OCI-LY7 (cell line): Measurements from ENCODE around the gene HNRNPH1. TPM values are rescaled to one million over a fixed set of nuclear protein-coding genes. Genes with fewer than 3 reads are reported as not detected.
"Not testable (repeated sequence)": the region's sequence is repeated elsewhere in the genome, so short reads cannot be mapped to it uniquely, and the experiment has no call there.

Experiments used
- Bru-seq: library from RNA; stranded (reverse); fragments of 400-500 nt; gene quantifications from one replicate; lab custom pipeline; 2021; lab: Mats Ljungman, UMichigan
- BruChase-seq, 2 experiments: library from RNA; stranded (reverse); fragments of 400-500 nt; gene quantifications; one replicate each; lab custom pipeline; 2021; lab: Mats Ljungman, UMichigan
- BruUV-seq: library from RNA; stranded (reverse); fragments of 400-500 nt; replicated peaks from 2 replicates; lab custom pipeline; 2021; lab: Mats Ljungman, UMichigan
- CTCF ChIA-PET: fragments of 300-600 bp; sonication (Branson Sonifier 250); formaldehyde crosslinking; loops from one replicate; lab custom pipeline; 2022; ENCODE audit warnings: antibody characterized with exemption; ENCODE audit not compliant: unreplicated experiment; lab: Charles Lee
- POLR2A ChIA-PET: fragments of 300-600 bp; sonication (Branson Sonifier 250); formaldehyde crosslinking; loops from one replicate; lab custom pipeline; 2022; ENCODE audit warnings: antibody characterized with exemption; lab: Charles Lee
- DNase-seq: peaks from one replicate; pipeline ENCODE4 v3.0.0-alpha.2; 2015; ENCODE audit warnings: low spot score
- H2AFZ ChIP-seq: fragments of 200-600 bp; sonication (generic), shearing (Covaris generic); 2 replicates; pipeline ENCODE4 v1.6.1; 2014; ENCODE audit warnings: mild to moderate bottlenecking, antibody characterized with exemption, low read length, moderate library complexity
- H3K27ac ChIP-seq: fragments of 200-600 bp; sonication (generic); 2 replicates; pipeline ENCODE4 v1.5.1; 2014; ENCODE audit warnings: mixed run types, low read depth, mild to moderate bottlenecking, moderate library complexity, low read length, inconsistent platforms; ENCODE audit not compliant: poor library complexity, severe bottlenecking
- H3K36me3 ChIP-seq: fragments of 200-600 bp; sonication (generic); 2 replicates; pipeline ENCODE4 v1.6.1; 2014; ENCODE audit warnings: mild to moderate bottlenecking, antibody characterized with exemption, low read length, moderate library complexity, mixed read lengths; ENCODE audit not compliant: insufficient read depth
- H3K4me1 ChIP-seq: fragments of 200-600 bp; sonication (generic); 2 replicates; pipeline ENCODE4 v1.5.1; 2014; ENCODE audit warnings: mild to moderate bottlenecking, low read length; ENCODE audit not compliant: insufficient read depth, poor library complexity, severe bottlenecking
- H3K4me2 ChIP-seq: fragments of 200-600 bp; sonication (generic); 2 replicates; pipeline ENCODE4 v1.6.1; 2014; ENCODE audit warnings: mild to moderate bottlenecking, low read length
- H3K4me3 ChIP-seq: fragments of 200-600 bp; sonication (generic); 2 replicates; pipeline ENCODE4 v1.5.1; 2014; ENCODE audit warnings: mild to moderate bottlenecking, low read depth, low read length; ENCODE audit not compliant: poor library complexity, severe bottlenecking
- H3K79me2 ChIP-seq: fragments of 200-600 bp; sonication (generic); 2 replicates; pipeline ENCODE4 v1.6.1; 2016; ENCODE audit warnings: low read depth, mild to moderate bottlenecking, low read length, moderate library complexity, mixed read lengths; ENCODE audit not compliant: insufficient read depth
- H3K9me2 ChIP-seq: fragments of 200-600 bp; sonication (generic); 2 replicates; pipeline ENCODE4 v1.6.1; 2016; ENCODE audit warnings: mild to moderate bottlenecking, low read length, mixed read lengths; ENCODE audit not compliant: insufficient read depth
- H3K9me3 ChIP-seq: fragments of 200-600 bp; sonication (generic); 2 replicates; pipeline ENCODE4 v1.6.1; 2014; ENCODE audit warnings: mild to moderate bottlenecking, mixed run types, low read length, mixed read lengths
- H4K20me1 ChIP-seq: fragments of 200-600 bp; sonication (generic); 2 replicates; pipeline ENCODE4 v1.6.1; 2014; ENCODE audit warnings: mild to moderate bottlenecking, antibody characterized with exemption, low read length, moderate library complexity, mixed read lengths; ENCODE audit not compliant: insufficient read depth
- CTCF ChIP-seq: fragments of 200-600 bp; sonication (generic); conservative IDR thresholded peaks from 2 replicates; pipeline ENCODE4 v1.5.1; 2014; ENCODE audit warnings: mild to moderate bottlenecking, antibody characterized with exemption, low read length, moderate library complexity, mixed read lengths
- EZH2phosphoT487 ChIP-seq: fragments of 200-600 bp; sonication (generic); IDR thresholded peaks from 2 replicates; pipeline ENCODE4 v1.6.1; 2018; ENCODE audit warnings: low read depth, borderline replicate concordance, mild to moderate bottlenecking, mixed run types, antibody characterized with exemption, low read length, moderate library complexity, mixed read lengths
- intact Hi-C: fragments of 100-400 bp; cut with micrococcal nuclease; formaldehyde crosslinking; loops from one replicate; pipeline ENCODE4 v1.10.0; 2022; ENCODE audit not compliant: unreplicated experiment
- long read RNA-seq: library from polyadenylated mRNA; stranded (forward); transcript quantifications from one replicate; pipeline ENCODE4 v2.0.0, GENCODE V29; 2022
- total RNA-seq, 2 experiments: library from RNA; depleted of rRNA in 1 of 2; stranded (reverse); fragments of >200 nt in 1 of 2; shearing (Covaris generic) in 1 of 2; gene quantifications; 2 replicates each; pipeline ENCODE4 v1.2.3, GENCODE V29; 2014 to 2022

Gene HNRNPH1, protein sequence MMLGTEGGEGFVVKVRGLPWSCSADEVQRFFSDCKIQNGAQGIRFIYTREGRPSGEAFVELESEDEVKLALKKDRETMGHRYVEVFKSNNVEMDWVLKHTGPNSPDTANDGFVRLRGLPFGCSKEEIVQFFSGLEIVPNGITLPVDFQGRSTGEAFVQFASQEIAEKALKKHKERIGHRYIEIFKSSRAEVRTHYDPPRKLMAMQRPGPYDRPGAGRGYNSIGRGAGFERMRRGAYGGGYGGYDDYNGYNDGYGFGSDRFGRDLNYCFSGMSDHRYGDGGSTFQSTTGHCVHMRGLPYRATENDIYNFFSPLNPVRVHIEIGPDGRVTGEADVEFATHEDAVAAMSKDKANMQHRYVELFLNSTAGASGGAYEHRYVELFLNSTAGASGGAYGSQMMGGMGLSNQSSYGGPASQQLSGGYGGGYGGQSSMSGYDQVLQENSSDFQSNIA
- total RNA-seq (2014; rRNA removed; shearing (Covaris generic)) (814 and 1,035 TPM in 2 replicates), total RNA-seq (2022) (959 and 1,011 TPM in 2 replicates), Bru-seq, nascent RNA (percentile 100 among the genes with signal in this experiment), BruChase-seq, experiment 1, labeled RNA remaining after a 6-hour chase (percentile 100 among the genes with signal in this experiment), BruChase-seq, experiment 2, labeled RNA remaining after a 2-hour chase (percentile 100 among the genes with signal in this experiment)
- long read RNA-seq, transcript HNRNPH1-204 (14 exons, 2,248 nt) = major isoform, 42 of 186 reads
- long read RNA-seq, transcript HNRNPH1-203 (14 exons, 2,279 nt) = minor isoform, 34 of 186 reads
- long read RNA-seq, partial matches to known transcripts = 28 of 186 reads
- long read RNA-seq, other reads (novel, unspliced or antisense) = 78 of 186 reads

DNA sequence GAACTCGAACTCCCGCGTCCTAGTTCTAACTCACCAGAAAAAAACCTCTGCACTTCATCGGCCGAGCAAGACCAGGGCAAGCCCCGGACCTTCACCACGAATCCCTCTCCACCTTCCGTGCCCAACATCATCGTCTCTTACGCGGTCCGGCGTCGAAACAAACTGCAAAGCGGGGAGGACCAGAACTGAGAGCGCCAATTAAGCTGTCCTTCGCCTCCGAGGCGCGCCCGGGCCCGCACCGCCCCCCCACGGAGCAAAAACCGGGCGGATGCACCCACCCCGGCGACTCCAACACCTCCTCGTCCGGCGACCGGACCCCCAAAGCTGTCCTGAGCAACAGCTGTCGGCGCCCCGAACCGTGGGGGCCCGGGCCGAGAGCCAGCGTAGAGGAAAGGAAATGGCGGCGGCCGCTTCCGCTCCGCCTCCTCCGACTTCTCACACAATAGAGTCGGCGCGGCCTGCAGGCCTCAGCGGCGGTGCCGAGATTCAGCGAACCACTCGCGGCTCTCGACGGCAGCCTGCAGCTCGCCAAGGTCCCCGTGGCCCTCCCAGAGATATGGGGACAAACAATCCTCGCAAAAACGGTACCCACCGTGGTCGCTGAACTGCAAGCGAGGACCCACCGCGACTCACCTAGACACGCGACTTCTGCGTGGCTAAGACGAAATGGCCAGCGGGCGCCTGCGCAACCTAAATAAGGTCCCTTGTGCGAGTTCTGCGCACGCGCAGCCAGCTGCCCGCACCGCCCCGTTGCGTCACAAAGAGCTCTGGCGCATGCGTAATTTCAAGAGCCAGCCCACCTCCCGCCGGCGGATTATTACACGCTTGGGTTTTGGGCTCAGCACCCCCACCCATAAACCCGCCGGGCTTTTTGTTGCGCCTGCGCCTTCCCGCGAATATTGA lies at the start of gene HNRNPH1:
Gene HNRNPH1, minus strand, starts transcription at position 669 of the 903 bp plus-strand sequence. Its CDS starts 538 bp downstream, at position 131.
- Histone ChIP-seq H3K36me3 (peaks cover 50% of the 10 kb centered on the region), H2AFZ (peak within 1 kb of the TSS; percentile 82), H3K4me3 (peak within 1 kb of the TSS; percentile 100), H3K27ac (peak within 1 kb of the TSS; percentile 90), H3K9me2 (no peaks in the 10 kb centered on the region), H3K4me2 (peak within 1 kb of the TSS; percentile 88), H3K9me3 (no peaks in the 10 kb centered on the region), H3K79me2 (peaks cover 51% of the 10 kb centered on the region), H3K4me1 (peaks cover 47% of the 10 kb centered on the region), H4K20me1 (peaks cover 43% of the 10 kb centered on the region)
- intact Hi-C loops = loop anchor here (2.0 kb wide), 2 partner anchors 72 to 110 kb away; partner anchors contain the start of genes MAML1 and RUFY1
- ChIA-PET CTCF (interaction anchor here (0.6 kb wide), 1 partner anchor 27 kb away, joined by 3 read pairs; no protein-coding TSS in a partner anchor), POLR2A (interaction anchor here (0.5 to 2.4 kb wide), 12 partner anchors 9 to 1524 kb away, joined by 3 to 22 read pairs (median 4); partner anchors contain the start of gene CBY3)
- peak; percentile 98 for DNase-seq
- TF ChIP-seq CTCF (no peak; the same call in 1 of the 2 replicates), EZH2phosphoT487 (no peak)
- no TSS peak for BruUV-seq

- H3K4me1 ChIP-seq = no peaks in the 10 kb centered on the region
- no peaks in the 10 kb centered on the region for H3K79me2 ChIP-seq
- ChIA-PET CTCF (no interaction called here), POLR2A (interaction anchor here (0.9 kb wide), 1 partner anchor 8 kb away, joined by 3 read pairs; no protein-coding TSS in a partner anchor)
- H3K36me3 ChIP-seq = no peaks in the 10 kb centered on the region; the same call in 1 of the 2 replicates
- H3K4me2 ChIP-seq = no peak overlapping the region
- intact Hi-C loops = no loop called here
- no peak overlapping the region for H2AFZ ChIP-seq
- H3K9me3 ChIP-seq = no peaks in the 10 kb centered on the region
- DNase-seq = peak; percentile 59
- no peak overlapping the region for H3K27ac ChIP-seq
- no peaks in the 10 kb centered on the region for H4K20me1 ChIP-seq
- TF ChIP-seq CTCF = peak; percentile 96
- no peak for TF ChIP-seq EZH2phosphoT487
- no peak overlapping the region for H3K4me3 ChIP-seq
- BruUV-seq = no TSS peak
- no peaks in the 10 kb centered on the region for H3K9me2 ChIP-seq
These were observed 44.9 kb upstream of the HNRNPH1 start for GRCh38 chr5:179668391-179668790.

DNA sequence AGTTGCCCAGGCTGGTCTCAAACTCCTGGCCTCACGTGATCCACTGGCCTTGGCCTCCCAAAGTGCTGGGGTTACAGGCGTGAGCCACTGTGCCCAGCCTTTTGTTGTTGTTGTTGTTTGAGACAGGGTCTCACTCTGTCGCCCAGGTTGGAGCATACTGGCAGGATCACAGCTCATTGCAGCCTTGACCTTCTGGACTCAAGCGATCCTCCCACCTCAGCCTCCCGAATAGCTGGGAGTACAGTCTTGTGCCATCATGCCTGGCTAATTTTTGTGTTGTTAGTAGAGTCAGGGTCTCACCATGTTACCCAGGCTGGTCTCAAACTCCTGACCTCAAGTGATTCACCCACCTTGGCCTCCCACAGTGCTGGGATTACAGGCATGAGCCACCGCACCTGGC lies 38.2 kb upstream of the HNRNPH1 start:
- H3K36me3 ChIP-seq, POLR2A ChIA-PET, CTCF ChIA-PET, DNase-seq, H3K4me1 ChIP-seq, H3K27ac ChIP-seq, H3K9me3 ChIP-seq, H3K4me3 ChIP-seq, H2AFZ ChIP-seq, H3K4me2 ChIP-seq, H3K9me2 ChIP-seq, H4K20me1 ChIP-seq, BruUV-seq, H3K79me2 ChIP-seq, intact Hi-C loops: not testable (repeated sequence)
